GM10248 (cell line): ENCODE measurements around the gene RBM38.
"Not testable (repeated sequence)": the region's sequence is repeated elsewhere in the genome, so short reads cannot be mapped to it uniquely, and the experiment has no call there.

Experiments used
- CTCF ChIA-PET: fragments of 300-600 bp; sonication (Branson Sonifier 250); formaldehyde crosslinking; extraction: SDS; loops from one replicate; lab custom pipeline; 2021; ENCODE audit warnings: antibody characterized with exemption; lab: Yijun Ruan, JAX
- POLR2A ChIA-PET: fragments of 350-650 bp; sonication (Branson Sonifier 250); formaldehyde crosslinking; extraction: SDS; loops from one replicate; lab custom pipeline; 2020; ENCODE audit warnings: antibody characterized with exemption; lab: Yijun Ruan, JAX
- DNase-seq: peaks from one replicate; pipeline ENCODE4 v3.0.0; 2012; ENCODE audit errors: extremely low spot score
- CTCF ChIP-seq: IDR thresholded peaks from 2 replicates; pipeline ENCODE4 v1.5.1; 2012; ENCODE audit warnings: mild to moderate bottlenecking, low read depth; ENCODE audit errors: extremely low read depth, missing control alignments, control extremely low read depth

RBM38 gene

GRCh38 chr20:57417830-57418780 is 26.9 kb downstream of the RBM38 start:
- ChIA-PET POLR2A (no interaction called here), CTCF (interaction anchor here (0.9 to 2.5 kb wide), 6 partner anchors 15 to 78 kb away, joined by 3 to 6 read pairs (median 4); no protein-coding TSS in a partner anchor)
- DNase-seq: no peak
- no peak for TF ChIP-seq CTCF

GRCh38 chr20:57419479-57419878 is 28.3 kb downstream of the RBM38 start:
- POLR2A ChIA-PET, DNase-seq: not testable (repeated sequence)
- CTCF ChIA-PET: interaction anchor here (1.2 to 2.5 kb wide), 4 partner anchors 21 to 76 kb away, joined by 3 to 6 read pairs (median 4); no protein-coding TSS in a partner anchor

GRCh38 chr20:57420571-57421252 is 29.5 kb downstream of the RBM38 start:
- DNase-seq: no peak
- no peak for TF ChIP-seq CTCF
- POLR2A ChIA-PET: interaction anchor here (1.3 kb wide), 1 partner anchor 22 kb away, joined by 3 read pairs; no protein-coding TSS in a partner anchor
- CTCF ChIA-PET: interaction anchor here (1.0 to 2.5 kb wide), 4 partner anchors 8 to 53 kb away, joined by 3 to 6 read pairs (median 5); no protein-coding TSS in a partner anchor

- TF ChIP-seq CTCF: no peak
- no peak for DNase-seq
- ChIA-PET CTCF (interaction anchor here (1.4 to 1.7 kb wide), 2 partner anchors 9 kb away, joined by 5 to 6 read pairs; no protein-coding TSS in a partner anchor), POLR2A (interaction anchor here (1.3 kb wide), 1 partner anchor 23 kb away, joined by 3 read pairs; no protein-coding TSS in a partner anchor)
These were observed 30.3 kb downstream of the RBM38 start for GRCh38 chr20:57421253-57422220.

- ChIA-PET CTCF (no interaction called here), POLR2A (interaction anchor here (0.9 kb wide), 1 partner anchor 22 kb away, joined by 4 read pairs; no protein-coding TSS in a partner anchor)
- DNase-seq: no peak
- no peak for TF ChIP-seq CTCF
These were observed 31.1 kb downstream of the RBM38 start for GRCh38 chr20:57422254-57422653.

GRCh38 chr20:57425150-57426013 is 34.2 kb downstream of the RBM38 start:
- TF ChIP-seq CTCF: no peak
- DNase-seq: no peak
- ChIA-PET POLR2A (no interaction called here), CTCF (interaction anchor here (1.0 to 1.3 kb wide), 2 partner anchors 39 to 44 kb away, joined by 3 to 4 read pairs; no protein-coding TSS in a partner anchor)
